KMS-11 (cell line): ENCODE data around the gene TUFT1.

Experiments used
- H2AFZ ChIP-seq: fragments of 200-600 bp; sonication (generic); 2 replicates; pipeline ENCODE4 v1.6.1; 2016; ENCODE audit warnings: antibody characterized with exemption, mixed run types, low read depth
- H3K27ac ChIP-seq: fragments of 200-600 bp; sonication (generic); 2 replicates; pipeline ENCODE4 v1.6.1; 2016; ENCODE audit warnings: mild to moderate bottlenecking, mixed run types
- H3K27me3 ChIP-seq: fragments of 200-600 bp; sonication (generic); 2 replicates; pipeline ENCODE4 v1.6.1; 2017; ENCODE audit warnings: mild to moderate bottlenecking, low read depth, mixed run types, moderate library complexity; ENCODE audit not compliant: insufficient read depth
- H3K36me3 ChIP-seq: fragments of 200-600 bp; sonication (generic); 2 replicates; pipeline ENCODE4 v1.6.1; 2017; ENCODE audit warnings: mild to moderate bottlenecking, mixed run types; ENCODE audit not compliant: insufficient read depth
- H3K4me1 ChIP-seq: fragments of 200-600 bp; sonication (generic); 2 replicates; pipeline ENCODE4 v1.6.1; 2016; ENCODE audit warnings: mild to moderate bottlenecking, low read depth, mixed run types; ENCODE audit not compliant: poor library complexity, severe bottlenecking
- H3K4me2 ChIP-seq: fragments of 200-600 bp; sonication (generic); 2 replicates; pipeline ENCODE4 v1.7.0; 2016; ENCODE audit warnings: mild to moderate bottlenecking, mixed run types
- H3K4me3 ChIP-seq: fragments of 200-600 bp; sonication (generic); IDR thresholded peaks from 2 replicates; pipeline ENCODE4 v1.6.1; 2017; ENCODE audit warnings: low read depth, low read length, mixed read lengths; ENCODE audit not compliant: insufficient read depth
- H3K79me2 ChIP-seq: fragments of 200-600 bp; sonication (generic); 2 replicates; pipeline ENCODE4 v1.6.1; 2016; ENCODE audit warnings: low read depth, mixed run types; ENCODE audit not compliant: insufficient read depth
- H3K9ac ChIP-seq: fragments of 200-600 bp; sonication (generic); 2 replicates; pipeline ENCODE4 v1.6.1; 2016; ENCODE audit warnings: mild to moderate bottlenecking, mixed run types
- H4K20me1 ChIP-seq: fragments of 200-600 bp; sonication (generic); 2 replicates; pipeline ENCODE4 v1.6.1; 2016; ENCODE audit warnings: mild to moderate bottlenecking, mixed run types; ENCODE audit not compliant: insufficient read depth
- CTCF ChIP-seq: fragments of 200-600 bp; sonication (generic); conservative IDR thresholded peaks from 2 replicates; pipeline ENCODE4 v1.6.1; 2017; ENCODE audit warnings: low read depth, mild to moderate bottlenecking, antibody characterized with exemption, low read length, moderate library complexity, mixed read lengths

The TUFT1 gene

GRCh38 chr1:151585622-151586021 lies 45.5 kb downstream of the TUFT1 start:
- Histone ChIP-seq H3K4me1 (no peaks in the 10 kb centered on the region), H3K79me2 (no peaks in the 10 kb centered on the region), H2AFZ (no peak overlapping the region), H3K4me2 (no peak overlapping the region), H3K4me3 (no peak overlapping the region), H3K9ac (no peak overlapping the region), H3K27ac (no peak overlapping the region), H4K20me1 (no peaks in the 10 kb centered on the region), H3K27me3 (no peaks in the 10 kb centered on the region), H3K36me3 (no peaks in the 10 kb centered on the region)
- TF ChIP-seq CTCF: no peak

GRCh38 chr1:151590961-151591360 lies 50.9 kb downstream of the TUFT1 start:
- no peak for TF ChIP-seq CTCF
- peaks cover 12% of the 10 kb centered on the region for H3K4me1 ChIP-seq
- H3K4me2 ChIP-seq: no peak overlapping the region
- no peaks in the 10 kb centered on the region for H4K20me1 ChIP-seq
- no peak overlapping the region for H3K4me3 ChIP-seq
- H3K27ac ChIP-seq: no peak overlapping the region
- no peaks in the 10 kb centered on the region for H3K36me3 ChIP-seq
- H3K79me2 ChIP-seq: no peaks in the 10 kb centered on the region
- H2AFZ ChIP-seq: no peak overlapping the region
- H3K27me3 ChIP-seq: no peaks in the 10 kb centered on the region
- no peak overlapping the region for H3K9ac ChIP-seq

GRCh38 chr1:151593730-151594129 lies 53.6 kb downstream of the TUFT1 start:
- peak overlapping the region; percentile 81 for H2AFZ ChIP-seq
- H3K4me2 ChIP-seq: peak overlapping the region; percentile 43
- TF ChIP-seq CTCF: no peak
- H3K27ac ChIP-seq: no peak overlapping the region
- H3K4me3 ChIP-seq: peak overlapping the region; percentile 86
- H4K20me1 ChIP-seq: no peaks in the 10 kb centered on the region
- no peaks in the 10 kb centered on the region for H3K36me3 ChIP-seq
- no peaks in the 10 kb centered on the region for H3K79me2 ChIP-seq
- H3K9ac ChIP-seq: no peak overlapping the region
- no peaks in the 10 kb centered on the region for H3K27me3 ChIP-seq
- H3K4me1 ChIP-seq: peaks cover 12% of the 10 kb centered on the region

GRCh38 chr1:151594143-151594625 lies 54.1 kb downstream of the TUFT1 start:
- no peaks in the 10 kb centered on the region for H3K79me2 ChIP-seq
- H3K27me3 ChIP-seq: no peaks in the 10 kb centered on the region
- peak overlapping the region; percentile 43 for H3K4me2 ChIP-seq
- peak; percentile 100 for TF ChIP-seq CTCF
- H2AFZ ChIP-seq: peak overlapping the region; percentile 81
- H3K4me1 ChIP-seq: peaks cover 12% of the 10 kb centered on the region
- peak overlapping the region; percentile 86 for H3K4me3 ChIP-seq
- H3K9ac ChIP-seq: no peak overlapping the region
- H4K20me1 ChIP-seq: no peaks in the 10 kb centered on the region
- no peak overlapping the region for H3K27ac ChIP-seq
- no peaks in the 10 kb centered on the region for H3K36me3 ChIP-seq
